ENCODE measurements around the gene PACS2. TPM values are rescaled to one million over a fixed set of nuclear protein-coding genes. Genes with fewer than 3 reads are reported as not detected.
"Not testable (repeated sequence)": the region's sequence is repeated elsewhere in the genome, so short reads cannot be mapped to it uniquely, and the experiment has no call there.

The PACS2 gene
- total RNA-seq, 1 donor from 2014 or later, result 73.0 TPM

GRCh38 chr14:105313381-105314286, 914 bp upstream of the PACS2 start:
- DNase-seq (ENCODE audit: low spot score in 2 of 2), result peak in 1 of 2 donors; percentile 32
- no peak for FAIRE-seq

DNA sequence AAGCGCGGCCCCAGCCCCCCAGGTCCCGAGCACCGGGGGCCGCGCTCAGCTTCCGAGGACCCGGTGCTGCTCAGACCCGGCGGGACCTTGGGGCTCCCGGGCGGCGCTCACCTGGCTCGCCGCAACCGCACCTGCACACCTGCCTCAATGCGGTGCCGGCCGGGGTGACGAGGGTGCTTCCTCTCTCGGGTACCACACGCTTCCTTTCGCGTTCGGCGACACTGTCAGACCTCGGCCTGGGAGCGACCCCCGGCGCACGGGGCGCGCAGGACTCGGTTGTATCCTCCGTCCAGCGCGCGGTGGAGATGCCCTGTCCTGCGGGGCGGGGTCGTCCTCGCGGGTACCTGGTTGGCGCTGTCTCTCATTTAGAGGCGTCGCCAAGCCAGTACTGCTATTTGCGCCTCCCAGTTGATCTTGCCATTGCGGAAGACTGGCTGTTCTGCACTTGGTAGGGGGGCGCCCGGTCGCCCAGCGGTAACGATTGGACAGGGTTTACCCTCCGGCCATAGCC, 718 bp downstream of the PACS2 start:
- FAIRE-seq (no peak), DNase-seq (ENCODE audit: low spot score in 2 of 2) (peak in 1 of 2 donors; percentile 20)

DNA sequence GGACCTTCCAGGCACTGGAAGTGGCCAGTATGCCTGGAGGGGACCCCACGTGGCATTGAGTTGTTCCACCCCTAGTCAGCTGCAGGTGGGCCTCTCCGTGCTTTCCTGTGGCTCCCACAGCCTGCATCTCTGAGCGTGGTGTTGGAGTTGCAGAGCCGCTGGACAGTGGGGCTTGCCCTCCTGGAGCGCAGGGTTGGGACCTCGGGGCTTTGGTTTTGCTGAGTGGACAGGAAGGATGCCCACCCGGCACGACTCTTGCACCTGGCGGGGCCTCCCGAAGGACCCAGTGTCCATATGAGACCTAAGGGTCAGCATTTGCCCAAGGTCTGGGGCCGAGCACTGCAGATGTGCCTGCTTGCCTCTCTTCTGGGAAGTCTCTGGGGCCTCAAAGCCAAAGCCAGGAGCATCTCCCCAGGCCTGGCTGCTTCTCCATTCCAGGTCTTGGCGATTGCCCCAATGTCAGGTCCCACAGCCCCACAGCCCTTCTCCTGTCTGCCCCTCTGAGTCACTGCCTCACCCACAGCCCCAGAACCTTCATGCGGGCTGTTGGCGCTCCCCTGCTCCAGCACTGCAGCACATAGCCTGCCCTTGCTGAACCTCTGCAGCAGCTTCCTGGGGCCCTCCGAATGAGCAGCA, 1.5 kb downstream of the PACS2 start:
- DNase-seq (ENCODE audit: low spot score in 2 of 2), result peak in 1 of 2 donors; percentile 20
- no peak for FAIRE-seq

- DNase-seq (ENCODE audit: low spot score in 2 of 2) (no peak), FAIRE-seq (no peak)
Measured at GRCh38 chr14:105316577-105316941, 2.0 kb downstream of the PACS2 start.

DNA sequence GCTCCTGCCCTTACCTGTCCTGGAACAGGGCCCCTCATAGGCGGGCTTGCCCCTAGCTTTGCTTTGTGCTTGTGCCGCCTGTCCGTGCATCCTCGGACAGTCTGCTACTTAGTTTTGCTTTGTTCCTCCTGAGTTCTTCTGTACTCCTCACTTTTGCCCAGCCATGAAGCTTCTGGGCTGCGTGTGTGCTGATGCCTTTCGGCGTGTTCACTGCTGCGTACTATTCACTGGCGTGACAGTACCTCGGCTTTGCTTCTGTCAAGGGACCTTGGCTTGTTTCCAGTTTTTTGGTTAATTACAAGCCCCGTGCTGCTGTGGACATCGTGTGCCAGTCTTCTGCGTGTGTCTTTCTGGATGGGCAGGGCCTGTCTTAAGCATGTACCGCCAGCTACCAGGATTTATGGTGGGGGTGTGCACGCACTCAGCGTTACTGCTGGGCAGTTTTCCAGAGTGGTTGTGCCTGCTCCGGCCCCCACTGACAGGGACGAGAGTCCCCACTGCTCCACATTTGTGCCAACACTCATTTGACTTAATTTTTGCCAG, 2.5 kb downstream of the PACS2 start:
- FAIRE-seq (no peak), DNase-seq (ENCODE audit: low spot score in 2 of 2) (peak in 1 of 2 donors; percentile 45)

DNA sequence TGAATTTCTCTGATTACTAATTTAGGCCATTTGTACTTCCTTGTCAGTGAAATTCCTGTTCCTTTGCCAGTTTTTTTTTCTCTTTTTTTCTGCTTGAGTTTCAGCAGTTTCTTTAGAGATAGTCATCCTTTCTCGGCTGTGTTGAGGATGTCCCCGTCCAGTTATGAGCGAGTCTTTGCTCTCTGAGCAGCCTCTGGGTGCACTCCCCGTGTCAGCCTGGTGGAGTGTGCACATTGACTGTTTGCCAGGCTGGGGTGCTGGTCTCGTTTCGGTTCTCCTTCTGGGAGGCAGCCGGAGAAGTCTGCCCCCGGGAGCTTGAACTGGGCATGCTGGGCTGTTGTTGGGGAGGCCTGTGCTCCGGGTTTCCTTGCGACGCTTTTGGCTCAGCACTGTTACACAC, 3.0 kb downstream of the PACS2 start:
- FAIRE-seq, result no peak
- peak in 1 of 2 donors; percentile 58 for DNase-seq (ENCODE audit: low spot score in 2 of 2)

DNA sequence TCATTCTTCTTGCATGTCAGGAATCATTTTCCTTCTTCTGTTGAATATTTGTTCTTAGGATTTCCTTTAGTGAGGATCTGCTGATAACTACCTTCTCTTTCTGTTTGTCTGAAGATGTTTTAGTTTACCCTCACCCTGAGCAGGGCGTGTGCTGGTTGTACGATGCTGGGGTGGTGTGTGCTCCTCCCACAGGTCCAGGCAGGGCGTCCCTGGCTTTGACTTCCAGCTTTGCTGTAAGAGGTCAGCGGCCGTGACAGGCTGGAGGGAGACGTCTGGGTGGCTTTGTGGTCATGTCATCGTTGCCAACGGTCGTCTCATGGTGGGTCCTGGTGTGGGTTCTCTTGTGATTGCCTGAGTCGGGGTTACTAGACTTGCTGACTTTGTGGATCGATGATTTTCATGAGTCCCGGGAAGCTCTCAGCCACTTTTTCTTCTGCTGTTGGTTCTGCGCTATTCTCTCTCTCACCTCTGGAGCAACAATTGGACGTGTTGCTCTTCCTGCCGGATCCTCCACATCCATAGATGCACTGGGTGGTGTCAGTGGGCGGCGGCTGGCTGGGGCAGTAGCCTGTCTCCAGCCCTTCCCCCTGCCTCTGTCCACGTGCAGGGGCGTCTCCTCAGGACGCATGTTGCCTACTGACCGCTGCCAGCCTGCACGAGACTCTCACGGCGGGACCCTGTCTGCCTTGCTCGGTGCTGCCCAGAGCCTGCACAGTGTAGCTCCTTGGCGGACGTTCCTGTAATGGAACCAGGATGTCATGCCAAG, 8.4 kb downstream of the PACS2 start:
- FAIRE-seq (no peak), DNase-seq (ENCODE audit: low spot score in 2 of 2) (peak in 1 of 2 donors; percentile 24)

DNA sequence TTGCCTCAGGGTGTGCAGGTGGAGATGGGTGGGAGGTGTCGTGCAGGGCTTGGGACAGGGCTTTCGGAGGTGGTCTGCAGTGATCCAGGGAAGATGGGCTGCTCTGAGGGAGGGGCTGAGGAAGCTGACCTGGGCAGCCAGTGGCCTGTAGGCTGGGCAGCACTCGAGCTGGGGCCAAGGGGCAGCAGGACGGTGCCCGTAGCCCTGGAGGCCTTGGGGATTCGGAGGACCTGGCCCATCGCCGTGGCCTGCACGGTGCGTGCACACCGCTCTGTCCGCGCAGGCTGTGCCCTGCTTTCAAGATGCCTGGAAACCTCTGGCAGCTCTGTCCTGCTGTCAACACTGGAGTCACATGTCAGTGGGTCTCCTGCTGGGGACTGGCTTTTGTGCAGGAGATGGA, 9.1 kb downstream of the PACS2 start:
- FAIRE-seq (no peak), DNase-seq (ENCODE audit: low spot score in 2 of 2) (peak in 1 of 2 donors; percentile 13)

- FAIRE-seq (no peak), DNase-seq (ENCODE audit: low spot score in 2 of 2) (no peak)
Measured at GRCh38 chr14:105324080-105324778, 9.7 kb downstream of the PACS2 start.

DNA sequence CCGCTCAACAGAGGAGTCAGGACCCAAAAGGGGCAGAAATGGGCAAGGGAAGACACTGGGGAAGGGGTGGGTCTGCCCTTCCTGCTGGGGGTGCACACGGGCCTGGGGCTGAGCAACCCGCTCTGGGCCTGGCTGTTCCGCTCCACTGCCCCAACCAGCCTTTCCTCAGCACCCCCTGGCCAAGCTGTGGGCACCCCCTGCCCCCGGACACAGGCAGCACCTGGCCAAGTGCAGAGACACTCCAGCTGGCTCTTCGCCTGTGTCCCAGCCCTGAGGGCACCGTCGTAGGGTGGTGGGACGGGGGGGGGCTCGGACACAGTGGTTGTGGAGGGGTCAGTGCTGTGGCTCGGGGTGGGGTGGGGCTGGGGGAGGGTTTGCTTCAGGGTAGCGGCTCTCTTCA, 10.3 kb downstream of the PACS2 start:
- FAIRE-seq, result no peak
- DNase-seq (ENCODE audit: low spot score in 2 of 2), result no peak

- FAIRE-seq (no peak), DNase-seq (ENCODE audit: low spot score in 2 of 2) (no peak)
Measured at GRCh38 chr14:105325303-105325702, 10.8 kb downstream of the PACS2 start.

DNA sequence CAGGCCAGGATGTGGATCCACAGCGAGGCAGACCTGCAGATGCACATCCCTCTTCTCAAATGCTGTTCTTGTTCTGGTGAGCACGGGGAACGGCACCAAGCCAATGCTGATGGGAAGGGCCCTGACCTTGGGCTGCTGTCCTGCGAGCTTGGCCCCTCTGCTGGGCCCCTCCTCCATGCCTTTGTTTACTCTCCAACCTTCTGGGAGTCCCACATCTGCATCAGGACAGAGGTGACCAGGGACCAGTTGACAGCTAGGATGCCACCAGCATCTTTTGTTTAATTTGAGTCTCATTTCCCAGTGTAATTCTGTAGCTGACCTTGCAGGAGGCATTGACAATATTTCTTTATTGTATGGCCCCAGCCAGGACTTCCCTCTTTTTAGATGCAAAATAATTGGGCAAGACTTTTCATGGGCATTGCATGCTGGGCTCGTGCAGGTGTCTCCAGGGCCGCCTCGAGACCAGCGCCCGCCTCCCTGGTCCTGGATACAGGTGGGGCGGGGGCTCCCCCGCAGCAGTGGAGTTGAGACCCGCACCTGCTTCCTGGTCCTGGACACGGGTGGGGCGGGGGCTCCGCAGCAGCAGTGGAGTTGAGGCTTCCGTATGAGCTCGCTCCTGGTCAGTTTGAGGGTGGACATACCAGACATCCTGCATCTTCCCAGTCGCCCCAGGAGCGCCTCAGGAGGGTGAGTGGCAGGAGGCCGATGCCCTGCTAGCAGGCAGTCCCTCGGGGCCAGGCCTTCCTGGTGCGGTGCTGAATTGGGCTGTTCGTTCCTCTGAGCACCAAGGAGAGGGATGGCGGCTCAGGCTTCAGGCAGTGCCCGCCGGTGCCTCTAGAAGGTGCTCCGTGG, 11.4 kb downstream of the PACS2 start:
- DNase-seq (ENCODE audit: low spot score in 2 of 2) (no peak), FAIRE-seq (no peak)

DNA sequence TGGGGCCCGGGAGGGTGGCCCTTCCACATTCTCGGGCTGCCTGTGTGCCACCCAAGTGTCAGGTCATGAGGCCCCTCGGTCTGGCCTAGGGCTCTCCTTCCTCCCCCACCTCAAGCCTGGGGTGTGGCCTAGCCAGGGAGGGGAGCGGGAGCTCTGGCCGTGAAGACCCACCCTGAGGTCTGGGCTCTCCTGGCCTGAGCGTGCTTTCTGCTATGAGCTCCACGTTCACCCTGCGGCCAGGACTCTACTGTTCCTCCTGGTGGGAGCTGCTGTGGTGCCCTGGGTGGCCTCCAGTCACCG, 12.0 kb downstream of the PACS2 start:
- FAIRE-seq (no peak), DNase-seq (ENCODE audit: low spot score in 2 of 2) (no peak)

- no peak for FAIRE-seq
- DNase-seq (ENCODE audit: low spot score in 2 of 2), result no peak
Measured at GRCh38 chr14:105326891-105327694, 12.5 kb downstream of the PACS2 start.

- not testable (repeated sequence) for DNase-seq (ENCODE audit: low spot score in 2 of 2); FAIRE-seq
Measured at GRCh38 chr14:105327695-105328045, 13.1 kb downstream of the PACS2 start.

DNA sequence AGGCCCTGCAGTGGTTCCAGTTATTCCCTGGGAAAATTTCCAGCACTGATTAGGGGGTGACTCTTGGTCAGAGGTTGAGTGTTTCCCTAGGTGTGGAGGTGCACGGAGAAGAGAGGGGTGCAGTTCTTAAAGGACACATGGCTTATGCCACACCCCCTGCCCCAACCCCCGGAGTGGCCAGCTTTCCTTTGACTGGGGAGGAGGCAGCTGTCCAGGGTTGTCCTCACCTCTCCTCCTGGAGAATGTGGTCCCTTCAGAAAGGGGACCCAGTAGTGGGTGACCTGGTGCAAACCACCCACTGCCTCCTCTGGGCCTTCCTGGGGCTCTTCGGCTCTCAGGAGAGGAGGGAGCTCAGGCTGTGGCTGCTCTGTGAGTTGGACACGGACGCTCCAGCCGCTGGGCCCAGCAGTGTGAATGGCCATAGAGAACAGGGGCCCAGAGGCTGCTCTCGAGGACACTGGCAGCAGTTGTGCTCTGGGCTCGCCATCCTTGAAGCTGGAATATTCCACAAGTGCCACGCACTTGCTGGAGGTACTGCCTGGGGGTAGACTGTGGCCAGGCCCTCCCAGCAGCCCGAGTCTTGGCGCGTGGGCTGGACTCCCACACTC, 13.6 kb downstream of the PACS2 start:
- DNase-seq (ENCODE audit: low spot score in 2 of 2) (no peak), FAIRE-seq (no peak)

DNA sequence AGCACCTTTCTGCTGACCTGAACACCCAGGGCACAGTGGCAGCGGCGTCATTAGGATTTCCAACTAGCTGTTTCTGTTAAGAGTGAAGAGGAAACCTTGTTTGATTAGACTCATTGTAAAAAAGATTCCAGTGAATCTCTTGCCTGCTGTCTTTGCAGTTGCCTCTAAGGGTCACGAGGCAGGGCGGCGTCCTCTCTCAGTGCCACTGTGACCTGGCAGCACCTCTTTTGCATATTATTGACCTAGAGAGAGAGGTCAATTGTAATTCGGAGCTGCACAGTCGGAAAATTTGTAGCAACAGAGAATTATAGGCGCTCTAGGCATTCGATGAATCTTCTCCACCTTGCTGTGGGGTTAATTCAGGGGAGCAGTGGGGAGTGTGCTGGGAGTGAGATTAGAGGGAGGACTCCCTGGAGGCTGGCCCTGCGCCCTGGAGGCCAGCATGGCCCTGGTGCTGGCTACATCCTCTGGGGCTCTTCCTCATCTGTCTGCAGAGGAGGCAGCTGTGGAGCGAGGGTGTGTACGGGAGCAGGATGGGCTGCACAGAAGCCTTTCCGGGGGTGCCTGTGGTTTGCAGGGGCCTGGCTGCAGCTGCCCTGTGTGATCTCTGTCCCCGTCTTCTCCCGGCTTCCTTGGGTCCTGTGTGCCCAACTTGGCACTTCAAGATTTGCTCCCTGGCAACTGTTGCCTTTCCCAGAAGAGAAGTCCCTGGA, 14.3 kb downstream of the PACS2 start:
- DNase-seq (ENCODE audit: low spot score in 2 of 2) (no peak), FAIRE-seq (no peak)
